GM12872 (cell line): ENCODE results near the gene KATNAL1.

Experiments used
- TF ChIP-seq, protein P1 (sequence below): IDR thresholded peaks from 3 replicates; pipeline ENCODE4 v1.5.1; 2011; ENCODE audit warnings: low read depth, mild to moderate bottlenecking, low read length, moderate library complexity; ENCODE audit not compliant: insufficient read depth

Gene KATNAL1

GRCh38 chr13:30163441-30163840, 143.9 kb downstream of the KATNAL1 start:
- TF ChIP-seq, protein P1, sequence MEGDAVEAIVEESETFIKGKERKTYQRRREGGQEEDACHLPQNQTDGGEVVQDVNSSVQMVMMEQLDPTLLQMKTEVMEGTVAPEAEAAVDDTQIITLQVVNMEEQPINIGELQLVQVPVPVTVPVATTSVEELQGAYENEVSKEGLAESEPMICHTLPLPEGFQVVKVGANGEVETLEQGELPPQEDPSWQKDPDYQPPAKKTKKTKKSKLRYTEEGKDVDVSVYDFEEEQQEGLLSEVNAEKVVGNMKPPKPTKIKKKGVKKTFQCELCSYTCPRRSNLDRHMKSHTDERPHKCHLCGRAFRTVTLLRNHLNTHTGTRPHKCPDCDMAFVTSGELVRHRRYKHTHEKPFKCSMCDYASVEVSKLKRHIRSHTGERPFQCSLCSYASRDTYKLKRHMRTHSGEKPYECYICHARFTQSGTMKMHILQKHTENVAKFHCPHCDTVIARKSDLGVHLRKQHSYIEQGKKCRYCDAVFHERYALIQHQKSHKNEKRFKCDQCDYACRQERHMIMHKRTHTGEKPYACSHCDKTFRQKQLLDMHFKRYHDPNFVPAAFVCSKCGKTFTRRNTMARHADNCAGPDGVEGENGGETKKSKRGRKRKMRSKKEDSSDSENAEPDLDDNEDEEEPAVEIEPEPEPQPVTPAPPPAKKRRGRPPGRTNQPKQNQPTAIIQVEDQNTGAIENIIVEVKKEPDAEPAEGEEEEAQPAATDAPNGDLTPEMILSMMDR = no peak

DNA sequence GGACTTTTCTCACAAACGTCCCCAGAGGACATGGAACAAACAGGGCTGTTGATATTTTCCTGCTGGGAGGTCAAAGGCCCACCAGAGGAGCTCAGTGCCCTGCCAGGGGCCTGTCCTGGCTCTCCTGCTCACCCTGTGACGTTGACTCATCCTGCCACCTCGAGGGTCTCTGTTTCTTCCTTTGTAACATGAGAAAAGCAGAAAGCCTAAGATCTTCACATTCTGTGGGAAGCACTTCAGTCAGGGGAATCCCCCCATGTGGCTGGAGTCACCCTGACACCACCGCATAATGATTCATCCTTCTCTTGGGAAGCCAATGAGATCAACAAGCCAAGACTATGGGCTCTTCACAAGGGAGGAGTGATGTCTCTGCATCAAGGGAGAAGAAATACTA, 147.9 kb downstream of the KATNAL1 start:
- TF ChIP-seq, protein P1 = no peak

GRCh38 chr13:30158774-30159445, 148.4 kb downstream of the KATNAL1 start:
- TF ChIP-seq, protein P1 = peak; percentile 42; the same call in 1 of the 3 replicates

DNA sequence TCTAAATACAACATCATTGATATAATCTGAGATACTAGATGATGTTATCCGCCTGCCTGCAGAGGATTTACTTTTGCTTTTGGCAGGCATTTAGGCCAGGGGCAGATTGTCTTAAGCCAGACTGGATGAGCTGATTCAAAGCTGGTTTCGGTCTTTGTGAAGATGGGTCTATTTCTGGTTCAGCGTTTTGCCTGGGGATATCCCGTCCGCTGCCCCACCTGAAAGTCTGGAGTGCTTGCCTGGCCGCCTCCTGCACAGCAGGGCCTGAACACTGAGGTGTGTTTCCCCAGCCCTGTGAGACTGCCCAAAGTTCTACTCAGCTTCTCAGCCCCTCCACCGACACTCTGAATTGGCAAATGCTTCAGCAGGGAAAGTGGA, 149.7 kb downstream of the KATNAL1 start:
- TF ChIP-seq, protein P1 = no peak

DNA sequence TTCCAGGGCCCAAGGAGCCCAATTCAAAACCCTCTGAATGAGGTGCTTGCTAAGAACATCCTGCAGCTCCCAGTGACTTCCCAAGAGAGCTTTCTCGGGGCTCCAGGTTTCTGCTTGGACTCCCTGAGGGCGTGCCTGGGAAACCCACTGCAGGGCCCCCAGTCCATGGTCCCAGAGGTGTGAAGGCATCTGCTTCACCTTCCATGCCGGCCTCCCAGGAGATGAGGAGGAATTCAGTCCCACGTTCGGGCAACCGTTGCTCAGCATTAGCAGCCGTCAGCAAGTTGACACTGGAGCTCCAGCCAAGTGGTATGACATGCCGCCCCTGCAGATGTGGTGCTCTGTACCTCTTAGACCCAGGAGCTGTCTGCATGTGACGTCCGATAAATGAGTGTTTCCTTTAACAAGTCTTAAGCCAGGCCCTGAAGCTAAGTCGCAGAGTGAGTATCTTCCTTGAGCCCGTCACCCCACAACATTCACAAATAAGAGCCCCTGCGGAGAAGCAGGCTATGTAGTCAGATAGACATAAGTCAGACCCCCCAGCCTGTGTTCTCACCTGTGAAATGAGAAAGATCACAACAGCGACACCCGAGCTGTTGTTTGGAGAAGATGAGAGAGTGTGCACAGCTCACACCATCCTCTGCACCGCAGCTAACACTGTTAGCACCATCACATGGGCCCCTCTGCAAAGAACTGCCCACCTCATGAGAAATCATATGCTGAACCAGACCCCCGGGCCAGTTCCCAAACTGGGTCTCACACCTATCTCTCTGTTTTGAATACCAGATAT, 150.3 kb downstream of the KATNAL1 start:
- TF ChIP-seq, protein P1 = no peak

DNA sequence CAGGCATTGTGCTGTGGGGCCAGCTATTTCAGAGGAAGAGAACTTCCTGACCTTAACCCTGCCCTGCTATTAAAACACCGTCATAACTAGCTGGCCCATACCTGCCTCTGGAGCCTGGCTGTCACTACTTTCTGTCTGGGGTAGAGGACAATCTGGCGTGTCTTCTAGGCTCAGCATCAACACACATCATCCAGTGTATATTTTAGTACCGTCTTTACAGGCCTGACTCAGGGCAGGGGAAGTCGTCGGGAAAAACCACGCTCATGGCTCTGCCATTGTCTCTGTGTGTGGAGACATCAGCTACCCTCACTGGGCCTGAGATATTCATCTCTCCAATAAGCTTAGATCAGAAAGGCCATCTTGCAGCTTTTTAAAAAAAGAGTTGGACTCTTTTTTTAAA, 151.1 kb downstream of the KATNAL1 start:
- TF ChIP-seq, protein P1 = no peak

- TF ChIP-seq, protein P1 = no peak
Measured at GRCh38 chr13:30154931-30155330, 152.4 kb downstream of the KATNAL1 start.
